H1 (cell line): Measurements from ENCODE around the gene RNF10. TPM values are rescaled to one million over a fixed set of nuclear protein-coding genes. Genes with fewer than 3 reads are reported as not detected.

Source experiments
- CTCF ChIA-PET: fragments of 300-600 bp; sonication (Branson Sonifier 250); formaldehyde crosslinking; loops from one replicate; lab custom pipeline; 2021; ENCODE audit not compliant: partially characterized antibody; lab: Charles Lee
- POLR2A ChIA-PET: fragments of 300-600 bp; sonication (Branson Sonifier 250); formaldehyde crosslinking; loops from one replicate; lab custom pipeline; 2021; ENCODE audit warnings: inconsistent platforms; ENCODE audit not compliant: partially characterized antibody; lab: Charles Lee
- DNase-seq, 2 experiments: peaks; one replicate each; pipeline versions ENCODE4 v3.0.0 to v3.0.0-alpha.2; 2010 to 2022; ENCODE audit warnings: low spot score in 2 of 2, low read depth in 1 of 2, mixed read lengths in 1 of 2
- FAIRE-seq: peaks from 2 replicates; lab custom pipeline; 2011; peaks lifted over from hg19 to GRCh38; lab: Jason Lieb, UNC
- H2AFZ ChIP-seq: 2 replicates; pipeline ENCODE4 v1.8.1; 2012; ENCODE audit warnings: low read length, inconsistent platforms
- H2AK5ac ChIP-seq: 2 replicates; pipeline ENCODE4 v1.6.1; 2013; ENCODE audit warnings: low read depth, low read length
- H2BK120ac ChIP-seq: replicated peaks from 2 replicates; pipeline ENCODE3; 2013; ENCODE audit warnings: low read depth, low read length, inconsistent platforms
- H2BK12ac ChIP-seq: 2 replicates; pipeline ENCODE4 v1.6.1; 2013; ENCODE audit warnings: low read depth, low read length
- H2BK15ac ChIP-seq: 2 replicates; pipeline ENCODE4 v1.6.1; 2013; ENCODE audit warnings: low read length
- H2BK20ac ChIP-seq: 2 replicates; pipeline ENCODE4 v1.6.1; 2013; ENCODE audit warnings: low read length
- H2BK5ac ChIP-seq: 2 replicates; pipeline ENCODE4 v1.6.1; 2013; ENCODE audit warnings: low read depth, low read length
- H3K14ac ChIP-seq: 2 replicates; pipeline ENCODE4 v1.6.1; 2013; ENCODE audit warnings: inconsistent platforms; ENCODE audit not compliant: insufficient read length
- H3K18ac ChIP-seq: 2 replicates; pipeline ENCODE4 v1.6.1; 2013; ENCODE audit warnings: low read length; ENCODE audit errors: extremely low read depth
- H3K23ac ChIP-seq: 2 replicates; pipeline ENCODE4 v1.6.1; 2013; ENCODE audit warnings: inconsistent platforms; ENCODE audit not compliant: insufficient read length
- H3K23me2 ChIP-seq: 2 replicates; pipeline ENCODE4 v1.6.1; 2013; ENCODE audit warnings: low read depth, low read length
- H3K27ac ChIP-seq: 2 replicates; pipeline ENCODE4 v1.6.1; 2011; ENCODE audit warnings: low read depth, low read length, inconsistent platforms
- H3K27me3 ChIP-seq, 4 experiments: replicated peaks in 1 of 4; 1 replicate in 1 of 4; 2 replicates in 3 of 4; pipeline versions ENCODE4 v1.6.1 to v1.8.1; 2011 to 2013; ENCODE audit warnings: low read length in 3 of 4, mild to moderate bottlenecking in 3 of 4, inconsistent platforms in 2 of 4, mixed read lengths in 2 of 4, moderate library complexity in 1 of 4; ENCODE audit not compliant: control insufficient read depth in 3 of 4, insufficient read depth in 3 of 4; ENCODE audit errors: extremely low read depth in 1 of 4
- H3K36me3 ChIP-seq, 4 experiments: 2 replicates each; pipeline versions ENCODE4 v1.6.1 to v1.8.1; 2011 to 2013; ENCODE audit warnings: mild to moderate bottlenecking in 4 of 4, low read length in 3 of 4, moderate library complexity in 2 of 4, control low read depth in 1 of 4, inconsistent platforms in 1 of 4; ENCODE audit not compliant: insufficient read depth in 4 of 4, control insufficient read depth in 2 of 4
- H3K4ac ChIP-seq: replicated peaks from 2 replicates; pipeline ENCODE3; 2013; ENCODE audit warnings: low read length, low read depth, mixed read lengths, inconsistent platforms; ENCODE audit not compliant: insufficient read length
- H3K4me1 ChIP-seq, 4 experiments: replicated peaks in 1 of 4; 1 replicate in 1 of 4; 2 replicates in 3 of 4; pipeline versions ENCODE4 v1.6.1 to v1.8.1; 2011 to 2013; ENCODE audit warnings: low read length in 3 of 4, inconsistent platforms in 2 of 4, mixed read lengths in 1 of 4; ENCODE audit not compliant: insufficient read depth in 4 of 4, control insufficient read depth in 3 of 4
- H3K4me2 ChIP-seq, 2 experiments: 2 replicates each; pipeline versions ENCODE4 v1.6.1 to v1.8.1; 2011 to 2013; ENCODE audit warnings: low read depth in 2 of 2, low read length in 2 of 2, control low read depth in 1 of 2, inconsistent platforms in 1 of 2, mild to moderate bottlenecking in 1 of 2; ENCODE audit not compliant: insufficient read depth in 1 of 2
- H3K4me3 ChIP-seq, 4 experiments: fragments of 200-600, 300-600 bp in 1 of 4; sonication (generic), shearing (Covaris generic), sonication (Bioruptor Twin) in 1 of 4; 2 replicates each; pipeline versions ENCODE4 v1.5.1 to v1.8.1; 2011 to 2016; ENCODE audit warnings: low read length in 4 of 4, low read depth in 3 of 4, control low read depth in 2 of 4, inconsistent platforms in 2 of 4, mild to moderate bottlenecking in 2 of 4, mixed read lengths in 1 of 4, moderate library complexity in 1 of 4; ENCODE audit not compliant: insufficient read depth in 2 of 4; ENCODE audit errors: extremely low read depth in 1 of 4
- H3K56ac ChIP-seq: replicated peaks from 2 replicates; pipeline ENCODE3; 2013; ENCODE audit warnings: low read depth, mild to moderate bottlenecking, mixed read lengths, low read length, inconsistent platforms; ENCODE audit not compliant: insufficient read length
- H3K79me1 ChIP-seq: 2 replicates; pipeline ENCODE4 v1.6.1; 2013; ENCODE audit warnings: low read depth, low read length, control low read depth
- H3K79me2 ChIP-seq, 2 experiments: 2 replicates each; pipeline versions ENCODE4 v1.6.1 to v1.8.1; 2012 to 2013; ENCODE audit warnings: low read length in 2 of 2, mild to moderate bottlenecking in 2 of 2, inconsistent platforms in 1 of 2; ENCODE audit not compliant: insufficient read depth in 2 of 2, control insufficient read depth in 1 of 2
- H3K9ac ChIP-seq, 4 experiments: replicated peaks in 1 of 4; 1 replicate in 1 of 4; 2 replicates in 3 of 4; pipeline versions ENCODE4 v1.6.1 to v1.8.1; 2011 to 2013; ENCODE audit warnings: low read depth in 3 of 4, low read length in 3 of 4, control low read depth in 2 of 4, mild to moderate bottlenecking in 2 of 4, moderate library complexity in 2 of 4, inconsistent platforms in 1 of 4; ENCODE audit errors: extremely low read depth in 1 of 4
- H3K9me3 ChIP-seq, 2 experiments: 2 replicates each; pipeline versions ENCODE4 v1.6.1 to v1.8.1; 2012 to 2013; ENCODE audit warnings: mild to moderate bottlenecking in 2 of 2, moderate library complexity in 2 of 2, control low read depth in 1 of 2, inconsistent platforms in 1 of 2, low read depth in 1 of 2, low read length in 1 of 2, mixed read lengths in 1 of 2; ENCODE audit not compliant: insufficient read depth in 2 of 2
- H4K20me1 ChIP-seq, 2 experiments: replicated peaks in 1 of 2; 2 replicates each; pipeline versions ENCODE3 to v1.8.1; 2011 to 2013; ENCODE audit warnings: inconsistent platforms in 2 of 2, low read length in 2 of 2, mild to moderate bottlenecking in 1 of 2; ENCODE audit not compliant: insufficient read depth in 2 of 2, control insufficient read depth in 1 of 2
- H4K5ac ChIP-seq: 2 replicates; pipeline ENCODE4 v1.6.1; 2013; ENCODE audit warnings: low read length, low read depth, mixed read lengths, inconsistent platforms; ENCODE audit not compliant: insufficient read length
- H4K8ac ChIP-seq: 2 replicates; pipeline ENCODE4 v1.8.0; 2013; ENCODE audit warnings: mild to moderate bottlenecking, moderate library complexity, low read length, inconsistent platforms; ENCODE audit not compliant: insufficient read depth; ENCODE audit errors: extremely low read depth
- H4K91ac ChIP-seq: replicated peaks from 2 replicates; pipeline ENCODE3; 2013; ENCODE audit warnings: low read length, mixed read lengths, inconsistent platforms; ENCODE audit not compliant: insufficient read length
- RBBP5 ChIP-seq: IDR thresholded peaks from 2 replicates; pipeline ENCODE4 v1.7.1; 2012; ENCODE audit warnings: low read depth, mild to moderate bottlenecking, inconsistent platforms, low read length, moderate library complexity, borderline replicate concordance
- WGBS, 2 experiments: shearing (Covaris generic) in 1 of 2; methylation state at CpG; one replicate each; pipeline versions ENCODE4 v1.1.6 to v1.1.7; 2013 to 2015; ENCODE audit warnings: low lambda C conversion rate in 2 of 2, mixed read lengths in 2 of 2, inconsistent platforms in 1 of 2, low coverage in 1 of 2, missing lambda C conversion rate in 1 of 2; ENCODE audit not compliant: insufficient replicate concordance in 2 of 2, insufficient coverage in 1 of 2, insufficient read length in 1 of 2; ENCODE audit errors: extremely low coverage in 1 of 2, missing lambda C conversion rate in 1 of 2; 5-methylcytosine and 5-hydroxymethylcytosine counted together
- polyA plus RNA-seq, 7 experiments: library from polyadenylated mRNA; depleted of rRNA in 3 of 7; stranded (reverse) in 5 of 7; unstranded in 2 of 7; fragments of >200 nt in 5 of 7; fragments of 200-250 nt in 2 of 7; gene quantifications; 1 replicate in 5 of 7; 2 replicates in 1 of 7; 4 replicates in 1 of 7; pipeline versions ENCODE4 v1.2.1 to v1.2.3, GENCODE V29; 2011 to 2013; ENCODE audit warnings: missing spikeins in 2 of 7, mixed read lengths in 2 of 7
- total RNA-seq: library from RNA; stranded (reverse); fragmentation: NEBNext Ultra II Directional; extraction: Animal tissue kit (Norgen Biotek cat#: 25700); gene quantifications from 2 replicates; pipeline ENCODE4 v1.2.1, GENCODE V29; 2021

RNF10 gene
- total and polyA plus RNA-seq, 2 of the 8 experiments (the other 6 are each of a cell fraction or from before 2014, with no cell fraction given): 71.6 to 171 TPM

DNA sequence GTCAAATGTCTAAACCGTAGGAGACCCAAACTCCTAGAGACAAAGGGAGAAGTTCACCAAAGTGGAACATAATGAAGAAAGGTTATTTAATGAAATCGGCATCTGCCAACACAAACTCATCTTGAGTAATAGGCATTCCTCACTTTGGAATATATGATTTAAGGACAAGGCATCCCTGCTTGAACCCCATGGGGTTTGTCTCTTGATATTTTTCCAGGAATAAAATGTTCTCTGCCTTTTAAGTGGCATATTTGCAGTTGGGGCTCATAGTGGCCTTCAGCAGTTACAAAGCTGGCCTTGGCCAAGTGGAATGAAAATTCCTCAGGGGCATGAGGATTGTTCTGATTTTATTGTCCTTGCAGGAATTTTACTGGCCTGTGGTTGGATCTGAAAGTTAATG, 40.0 kb downstream of the RNF10 start:
- Histone ChIP-seq H3K23me2 (no peaks in the 10 kb centered on the region), H2AK5ac (no peak overlapping the region), H2BK15ac (no peak overlapping the region), H3K23ac (no peak overlapping the region), H3K9ac (no peak overlapping the region), H2AFZ (no peak overlapping the region), H3K18ac (no peak overlapping the region), H3K27ac (no peak overlapping the region), H4K20me1 (peaks cover 0 to 8% of the 10 kb centered on the region in 2 experiments), H3K4me3 (no peak overlapping the region), H3K4ac (no peak overlapping the region), H3K56ac (no peak overlapping the region), H3K79me1 (no peaks in the 10 kb centered on the region), H4K5ac (no peak overlapping the region), H4K8ac (no peak overlapping the region), H3K4me1 (no peaks in the 10 kb centered on the region; a peak in 1 of 7 replicates), H2BK120ac (no peak overlapping the region), H4K91ac (no peak overlapping the region), H2BK5ac (no peak overlapping the region), H3K14ac (no peak overlapping the region), H2BK12ac (no peak overlapping the region), H3K9me3 (no peaks in the 10 kb centered on the region), H2BK20ac (no peak overlapping the region), H3K27me3 (no peaks in the 10 kb centered on the region), H3K4me2 (no peak overlapping the region), H3K36me3 (peaks cover 39 to 84% (median 64%) of the 10 kb centered on the region in 4 experiments), H3K79me2 (no peaks in the 10 kb centered on the region)
- no peak for DNase-seq
- no peak for FAIRE-seq
- no peak for TF ChIP-seq RBBP5
- POLR2A ChIA-PET: interaction anchor here (1.2 to 2.2 kb wide), 3 partner anchors 13 to 53 kb away, joined by 3 to 8 read pairs (median 3); no protein-coding TSS in a partner anchor
- WGBS, 2 experiments: 97% methylated on average over 2 of the region's 2 CpGs; no CpG with 5 or more reads in 1 of the 2 experiments
- CTCF ChIA-PET: interaction anchor here (2.6 kb wide), 1 partner anchor 10 kb away, joined by 10 read pairs; no protein-coding TSS in a partner anchor
